Measurements from ENCODE around the gene MTMR10. TPM values are rescaled to one million over a fixed set of nuclear protein-coding genes. Genes with fewer than 3 reads are reported as not detected.

The MTMR10 gene
- total RNA-seq, 2 experiments from 2014 or later = 41.2 to 42.0 TPM

DNA sequence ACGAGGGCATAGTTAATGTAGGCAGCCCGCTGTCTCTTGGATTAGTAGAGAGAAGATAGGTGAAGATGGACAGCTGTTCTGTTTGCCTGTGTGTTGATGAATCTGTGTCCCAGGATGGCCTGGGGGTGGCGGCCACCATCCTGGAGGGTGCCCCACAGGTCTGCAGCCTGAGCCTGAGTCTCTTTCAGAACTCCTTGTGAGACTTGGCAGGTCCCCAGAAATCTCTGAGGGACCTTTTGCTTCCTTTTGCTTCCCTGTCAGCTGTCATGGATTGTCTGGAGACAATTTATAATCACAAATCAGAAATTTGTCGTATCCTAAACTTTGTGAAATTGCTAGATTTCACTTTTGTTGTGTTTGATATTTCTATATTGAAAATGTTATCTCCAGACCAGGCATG lies 70.3 kb downstream of the MTMR10 start:
- peaks cover 89% of the 10 kb centered on the region for H3K36me3 Mint-ChIP-seq (ENCODE audit: low read depth)
- Histone ChIP-seq H3K36me3 (ENCODE audit: insufficient read depth, low read length) (peaks cover 86% of the 10 kb centered on the region), H3K27ac (ENCODE audit: low read depth in 1 of 2, low read length in 2 of 2) (no peak overlapping the region), H3K4me1 (ENCODE audit: insufficient read depth, low read length) (no peaks in the 10 kb centered on the region), H3K4me3 (ENCODE audit: low read length) (no peak overlapping the region), H3K27me3 (ENCODE audit: control insufficient read depth in 1 of 2, insufficient read depth in 2 of 2, low read length in 2 of 2) (no peaks in the 10 kb centered on the region), H3K9me3 (ENCODE audit: control insufficient read depth in 1 of 2, insufficient read depth in 1 of 2, low read length in 2 of 2) (no peaks in the 10 kb centered on the region)
- DNase-seq (no peak), ATAC-seq (ENCODE audit: poor library complexity) (no peak)
- H3K4me3 Mint-ChIP-seq = no peak overlapping the region
- intact Hi-C loops (cut with DNase I, micrococcal nuclease) = loop anchor here in 1 of 2 experiments (10.0 kb wide), 1 partner anchor 256 kb away; no protein-coding TSS in a partner anchor
- ChIA-PET POLR2A (no interaction called here), CTCF (no interaction called here)
- no peaks in the 10 kb centered on the region for H3K9me3 Mint-ChIP-seq
- TF ChIP-seq, protein P1, sequence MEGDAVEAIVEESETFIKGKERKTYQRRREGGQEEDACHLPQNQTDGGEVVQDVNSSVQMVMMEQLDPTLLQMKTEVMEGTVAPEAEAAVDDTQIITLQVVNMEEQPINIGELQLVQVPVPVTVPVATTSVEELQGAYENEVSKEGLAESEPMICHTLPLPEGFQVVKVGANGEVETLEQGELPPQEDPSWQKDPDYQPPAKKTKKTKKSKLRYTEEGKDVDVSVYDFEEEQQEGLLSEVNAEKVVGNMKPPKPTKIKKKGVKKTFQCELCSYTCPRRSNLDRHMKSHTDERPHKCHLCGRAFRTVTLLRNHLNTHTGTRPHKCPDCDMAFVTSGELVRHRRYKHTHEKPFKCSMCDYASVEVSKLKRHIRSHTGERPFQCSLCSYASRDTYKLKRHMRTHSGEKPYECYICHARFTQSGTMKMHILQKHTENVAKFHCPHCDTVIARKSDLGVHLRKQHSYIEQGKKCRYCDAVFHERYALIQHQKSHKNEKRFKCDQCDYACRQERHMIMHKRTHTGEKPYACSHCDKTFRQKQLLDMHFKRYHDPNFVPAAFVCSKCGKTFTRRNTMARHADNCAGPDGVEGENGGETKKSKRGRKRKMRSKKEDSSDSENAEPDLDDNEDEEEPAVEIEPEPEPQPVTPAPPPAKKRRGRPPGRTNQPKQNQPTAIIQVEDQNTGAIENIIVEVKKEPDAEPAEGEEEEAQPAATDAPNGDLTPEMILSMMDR (IDR thresholded peaks at IDR 0.05) = no peak
- H3K27ac Mint-ChIP-seq = no peak overlapping the region
- peaks cover 11% of the 10 kb centered on the region for H3K4me1 Mint-ChIP-seq (ENCODE audit: low read depth)
- H3K27me3 Mint-ChIP-seq = no peaks in the 10 kb centered on the region

DNA sequence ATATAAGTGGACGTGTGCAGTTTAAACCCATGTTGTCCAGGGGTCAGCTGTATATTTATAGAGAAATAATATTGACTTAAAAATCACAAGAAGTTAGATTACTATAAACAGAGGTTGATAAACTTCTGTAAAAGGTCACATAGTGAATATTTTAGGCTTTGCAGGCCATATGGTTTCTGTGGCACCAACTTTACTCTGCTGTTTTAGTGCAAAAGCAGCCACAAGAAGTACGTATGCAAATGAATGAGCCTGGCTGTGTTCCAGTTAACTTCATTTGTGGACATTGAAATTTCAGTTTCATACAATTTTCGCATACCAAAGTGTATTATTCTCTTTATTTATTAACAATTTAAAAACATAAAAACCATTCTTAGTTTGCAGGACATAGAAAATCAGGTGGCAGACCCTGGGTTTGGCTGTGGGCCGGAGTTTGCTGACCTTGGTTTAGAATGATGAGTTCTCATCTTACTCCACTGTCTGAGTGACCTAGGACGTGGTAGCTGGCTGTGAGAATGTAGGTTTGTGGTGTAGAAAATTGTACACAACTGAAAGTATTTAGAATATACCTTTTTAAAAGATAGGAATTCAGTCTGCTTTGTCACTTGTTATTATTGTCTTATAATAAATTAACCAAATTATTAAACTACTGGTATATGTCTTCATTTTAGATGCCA lies 71.4 kb downstream of the MTMR10 start:
- H3K27ac Mint-ChIP-seq = no peak overlapping the region
- H3K9me3 ChIP-seq (ENCODE audit: control insufficient read depth in 1 of 2, insufficient read depth in 1 of 2, low read length in 2 of 2) = no peaks in the 10 kb centered on the region
- DNase-seq = no peak
- no peak overlapping the region for H3K27ac ChIP-seq (ENCODE audit: low read depth in 1 of 2, low read length in 2 of 2)
- H3K27me3 Mint-ChIP-seq = no peaks in the 10 kb centered on the region
- no peak overlapping the region for H3K4me3 ChIP-seq (ENCODE audit: low read length)
- ChIA-PET POLR2A (no interaction called here), CTCF (no interaction called here)
- TF ChIP-seq, protein P1 (IDR thresholded peaks at IDR 0.05) = no peak
- H3K27me3 ChIP-seq (ENCODE audit: control insufficient read depth in 1 of 2, insufficient read depth in 2 of 2, low read length in 2 of 2) = no peaks in the 10 kb centered on the region
- H3K36me3 Mint-ChIP-seq (ENCODE audit: low read depth) = peaks cover 91% of the 10 kb centered on the region
- H3K9me3 Mint-ChIP-seq = no peaks in the 10 kb centered on the region
- peaks cover 85% of the 10 kb centered on the region for H3K36me3 ChIP-seq (ENCODE audit: insufficient read depth, low read length)
- peaks cover 12% of the 10 kb centered on the region for H3K4me1 Mint-ChIP-seq (ENCODE audit: low read depth)
- H3K4me3 Mint-ChIP-seq = no peak overlapping the region
- ATAC-seq (ENCODE audit: poor library complexity) = no peak
- intact Hi-C loops (cut with DNase I, micrococcal nuclease) = loop anchor here in 1 of 2 experiments (10.0 kb wide), 1 partner anchor 255 kb away; no protein-coding TSS in a partner anchor
- H3K4me1 ChIP-seq (ENCODE audit: insufficient read depth, low read length) = no peaks in the 10 kb centered on the region

DNA sequence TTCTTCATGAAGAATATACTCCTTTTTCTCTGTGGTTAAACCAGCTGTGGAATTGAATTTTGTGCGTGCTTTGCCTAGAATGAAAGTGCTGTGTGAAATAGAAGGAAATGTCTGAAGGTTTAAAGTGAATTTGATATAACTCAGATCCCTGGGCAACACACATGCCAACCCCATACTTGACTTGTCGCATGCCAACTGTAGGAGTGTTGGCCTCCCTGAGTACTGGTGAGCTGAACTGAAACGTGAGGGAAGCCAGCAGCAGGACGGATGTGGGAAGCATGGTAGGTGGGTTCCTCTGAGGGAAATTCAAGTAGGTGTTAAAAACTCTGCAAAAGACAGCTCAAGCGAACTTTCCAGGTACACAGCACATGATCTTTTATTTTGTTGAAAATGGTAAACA lies 73.1 kb downstream of the MTMR10 start:
- peaks cover 92% of the 10 kb centered on the region for H3K36me3 Mint-ChIP-seq (ENCODE audit: low read depth)
- Histone ChIP-seq H3K27ac (ENCODE audit: low read depth in 1 of 2, low read length in 2 of 2) (no peak overlapping the region), H3K36me3 (ENCODE audit: insufficient read depth, low read length) (peaks cover 71% of the 10 kb centered on the region), H3K4me1 (ENCODE audit: insufficient read depth, low read length) (no peaks in the 10 kb centered on the region), H3K9me3 (ENCODE audit: control insufficient read depth in 1 of 2, insufficient read depth in 1 of 2, low read length in 2 of 2) (no peaks in the 10 kb centered on the region), H3K4me3 (ENCODE audit: low read length) (no peak overlapping the region), H3K27me3 (ENCODE audit: control insufficient read depth in 1 of 2, insufficient read depth in 2 of 2, low read length in 2 of 2) (no peaks in the 10 kb centered on the region)
- no peaks in the 10 kb centered on the region for H3K27me3 Mint-ChIP-seq
- peaks cover 15% of the 10 kb centered on the region for H3K4me1 Mint-ChIP-seq (ENCODE audit: low read depth)
- intact Hi-C loops (cut with DNase I, micrococcal nuclease) = no loop called here
- CTCF ChIA-PET = no interaction called here
- H3K9me3 Mint-ChIP-seq = no peaks in the 10 kb centered on the region
- no peak overlapping the region for H3K27ac Mint-ChIP-seq
- ATAC-seq (ENCODE audit: poor library complexity) = no peak
- no peak overlapping the region for H3K4me3 Mint-ChIP-seq
- TF ChIP-seq, protein P1 (IDR thresholded peaks at IDR 0.05) = no peak
- POLR2A ChIA-PET = interaction anchor here (0.9 kb wide), 1 partner anchor 15 kb away, joined by 3 read pairs; no protein-coding TSS in a partner anchor
- no peak for DNase-seq
